ENCODE results near the gene RPP21.

DNA sequence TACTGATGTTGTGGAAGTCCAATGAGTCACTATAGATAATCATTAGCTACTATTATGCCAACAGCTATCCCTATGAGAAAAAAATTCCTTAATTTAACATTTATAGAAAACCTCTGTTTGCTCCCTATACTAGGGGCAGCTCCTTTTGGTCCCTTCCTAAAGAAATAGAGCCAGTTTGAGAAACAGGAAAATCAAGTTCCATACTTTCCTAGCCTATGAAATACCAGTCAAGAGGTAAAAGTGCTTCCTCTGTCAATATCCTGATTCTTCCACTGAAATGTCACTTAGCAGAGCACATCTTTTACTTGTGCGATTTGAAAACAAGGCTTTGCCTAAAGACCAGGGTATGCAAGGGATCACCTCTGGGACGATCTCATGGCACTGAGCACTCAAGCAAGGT lies 32.7 kb upstream of the RPP21 start:
- TF ChIP-seq, protein P1, sequence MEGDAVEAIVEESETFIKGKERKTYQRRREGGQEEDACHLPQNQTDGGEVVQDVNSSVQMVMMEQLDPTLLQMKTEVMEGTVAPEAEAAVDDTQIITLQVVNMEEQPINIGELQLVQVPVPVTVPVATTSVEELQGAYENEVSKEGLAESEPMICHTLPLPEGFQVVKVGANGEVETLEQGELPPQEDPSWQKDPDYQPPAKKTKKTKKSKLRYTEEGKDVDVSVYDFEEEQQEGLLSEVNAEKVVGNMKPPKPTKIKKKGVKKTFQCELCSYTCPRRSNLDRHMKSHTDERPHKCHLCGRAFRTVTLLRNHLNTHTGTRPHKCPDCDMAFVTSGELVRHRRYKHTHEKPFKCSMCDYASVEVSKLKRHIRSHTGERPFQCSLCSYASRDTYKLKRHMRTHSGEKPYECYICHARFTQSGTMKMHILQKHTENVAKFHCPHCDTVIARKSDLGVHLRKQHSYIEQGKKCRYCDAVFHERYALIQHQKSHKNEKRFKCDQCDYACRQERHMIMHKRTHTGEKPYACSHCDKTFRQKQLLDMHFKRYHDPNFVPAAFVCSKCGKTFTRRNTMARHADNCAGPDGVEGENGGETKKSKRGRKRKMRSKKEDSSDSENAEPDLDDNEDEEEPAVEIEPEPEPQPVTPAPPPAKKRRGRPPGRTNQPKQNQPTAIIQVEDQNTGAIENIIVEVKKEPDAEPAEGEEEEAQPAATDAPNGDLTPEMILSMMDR (IDR thresholded peaks at IDR 0.05) = no peak
- no peak for TF ChIP-seq POLR2A (IDR thresholded peaks at IDR 0.05)

Data from testis (tissue), 2 donors.